Epithelial cell of proximal tubule (primary cell): ENCODE results near the gene LHX5. TPM values are rescaled to one million over a fixed set of nuclear protein-coding genes. Genes with fewer than 3 reads are reported as not detected.

Source experiments
- DNase-seq: peaks from one replicate; pipeline ENCODE4 v3.0.0-alpha.2; 2011; ENCODE audit warnings: low read depth
- H3K4me3 ChIP-seq: 2 replicates; pipeline ENCODE4 v1.5.1; 2011; ENCODE audit warnings: low read depth, mild to moderate bottlenecking, low read length
- CTCF ChIP-seq: conservative IDR thresholded peaks from 2 replicates; pipeline ENCODE4 v1.5.1; 2012; ENCODE audit warnings: low read depth, mild to moderate bottlenecking, low read length
- total RNA-seq: library from RNA; depleted of rRNA; stranded (reverse); fragments of >200 nt; gene quantifications from 2 replicates; pipeline ENCODE4 v1.2.3, GENCODE V29; 2015

The LHX5 gene
- total RNA-seq, 1 donor from 2014 or later: 0.06 TPM

GRCh38 chr12:113424915-113425823 lies 46.5 kb downstream of the LHX5 start:
- H3K4me3 ChIP-seq: no peak overlapping the region
- DNase-seq: no peak
- peak; percentile 94 for TF ChIP-seq CTCF

- TF ChIP-seq CTCF: no peak
- no peak overlapping the region for H3K4me3 ChIP-seq
- no peak for DNase-seq
Measured at GRCh38 chr12:113424456-113424855, 47.2 kb downstream of the LHX5 start.

GRCh38 chr12:113422886-113423669 lies 48.6 kb downstream of the LHX5 start:
- peak overlapping the region; percentile 91 for H3K4me3 ChIP-seq
- TF ChIP-seq CTCF: no peak
- DNase-seq: no peak

GRCh38 chr12:113422030-113422885 lies 49.4 kb downstream of the LHX5 start, which contains the start of gene SDSL:
Gene SDSL (plus strand): TSS chr12:113422380. CDS start chr12:113427983, 5,603 bp downstream.
- peak; percentile 65 for DNase-seq
- no peak for TF ChIP-seq CTCF

GRCh38 chr12:113420996-113421595 lies 50.6 kb downstream of the LHX5 start:
- H3K4me3 ChIP-seq: no peak overlapping the region
- no peak for DNase-seq
- no peak for TF ChIP-seq CTCF

More at GRCh38 chr12:113422030-113422885, 49.4 kb downstream of the LHX5 start, which contains the start of gene SDSL:
- peak within 1 kb of the TSS; percentile 91 for H3K4me3 ChIP-seq
